Measurements from ENCODE around the gene HIGD1A. TPM values are rescaled to one million over a fixed set of nuclear protein-coding genes. Genes with fewer than 3 reads are reported as not detected.

HIGD1A gene
- total and polyA plus RNA-seq, 10 of the 15 experiments (the other 5 are each of a cell fraction or from before 2014, with no cell fraction given): 73.9 to 487 (median 175) TPM

GRCh38 chr3:42764115-42764514 lies 40.2 kb downstream of the HIGD1A start (continued):
- no peak for TF ChIP-seq BCLAF1 (IDR thresholded peaks at IDR 0.05)
- TF ChIP-seq YBX1 (IDR thresholded peaks at IDR 0.05): no peak
- no peak for TF ChIP-seq NBN (IDR thresholded peaks at IDR 0.05)
- TF ChIP-seq ATF3 (IDR thresholded peaks at IDR 0.05; ENCODE audit: borderline replicate concordance, extremely low read depth, low read depth, low read length): no peak
- TF ChIP-seq RBBP5 (conservative IDR thresholded peaks at IDR 0.05): no peak
- no peak for TF ChIP-seq BCL3 (IDR thresholded peaks at IDR 0.05; ENCODE audit: borderline replicate concordance, insufficient read depth, low read depth, low read length, poor library complexity, severe bottlenecking)
- TF ChIP-seq CBX5 (IDR thresholded peaks at IDR 0.05; ENCODE audit: low read depth): no peak
- no peak for TF ChIP-seq GATAD2B (conservative IDR thresholded peaks at IDR 0.05; ENCODE audit: low read depth)

- no peak overlapping the region for H3K4me3 ChIP-seq
- FAIRE-seq: no peak
- ChIA-PET SMC1A (ENCODE audit: uncharacterized antibody, unreplicated experiment) (interaction anchor here (0.6 to 2.1 kb wide), 4 partner anchors 16 to 77 kb away, joined by 3 to 7 read pairs (median 4); no protein-coding TSS in a partner anchor), RAD21 (ENCODE audit: unreplicated experiment) (no interaction called here), CTCF (interaction anchor here (1.8 kb wide), 1 partner anchor 8 kb away, joined by 5 read pairs; no protein-coding TSS in a partner anchor), POLR2A (no interaction called here)
- no peaks in the 10 kb centered on the region for H3K79me2 ChIP-seq (ENCODE audit: control insufficient read depth, insufficient read depth, low read length)
- H3K4me1 ChIP-seq (ENCODE audit: control insufficient read depth, insufficient read depth, low read length): no peaks in the 10 kb centered on the region
- no peak for DNase-seq (ENCODE audit: low read depth, low spot score)
- H2AFZ ChIP-seq (ENCODE audit: control insufficient read depth, low read depth, low read length): peak overlapping the region; percentile 33
- H3K9ac ChIP-seq (ENCODE audit: control insufficient read depth, insufficient read depth, low read length): no peak overlapping the region; the same call in 1 of the 2 replicates
- H3K27me3 ChIP-seq (replicated peaks in 1 of 2; ENCODE audit: control insufficient read depth in 2 of 2, insufficient read depth in 2 of 2, low read length in 1 of 2): no peaks in the 10 kb centered on the region; a peak in 1 of 4 replicates
- H3K27ac ChIP-seq (ENCODE audit: control insufficient read depth, insufficient read depth): no peak overlapping the region
- intact Hi-C loops (cut with micrococcal nuclease; ENCODE audit: unreplicated experiment): no loop called here
- peak overlapping the region; percentile 44; the same call in 1 of the 2 replicates for H3K4me2 ChIP-seq (ENCODE audit: control insufficient read depth, insufficient read depth)
- WGBS (ENCODE audit: insufficient coverage, insufficient replicate concordance, low lambda C conversion rate, missing lambda C conversion rate): 22% methylated on average over 2 of the region's 2 CpGs
- in situ Hi-C loops (cut with MboI): no loop called here
- no peaks in the 10 kb centered on the region for H4K20me1 ChIP-seq (ENCODE audit: control insufficient read depth, insufficient read depth)
- peak; percentile 82 for ATAC-seq
- no peak for TF ChIP-seq SUZ12 (IDR thresholded peaks at IDR 0.05; ENCODE audit: unreplicated experiment)
- TF ChIP-seq NR2F1 (conservative IDR thresholded peaks at IDR 0.05): no peak
- no peaks in the 10 kb centered on the region for H3K9me3 ChIP-seq (replicated peaks; ENCODE audit: control insufficient read depth, insufficient read depth, low read length)
- no TSS peak for BruUV-seq (replicated peaks)
- H3K36me3 ChIP-seq (ENCODE audit: control insufficient read depth in 2 of 2, insufficient read depth in 2 of 2, low read length in 1 of 2): no peaks in the 10 kb centered on the region
These were observed 41.3 kb downstream of the HIGD1A start for GRCh38 chr3:42763021-42763420.

Data from GM12878 (cell line).